Glutamatergic neuron (in vitro differentiated cells): ENCODE measurements around the gene RNPS1. TPM values are rescaled to one million over a fixed set of nuclear protein-coding genes. Genes with fewer than 3 reads are reported as not detected.

Experiments used
- DNase-seq: peaks from one replicate; pipeline ENCODE4 v3.0.0; 2022
- H3K27ac Mint-ChIP-seq: one replicate; pipeline ENCODE4 v1.8.0; 2020; ENCODE audit warnings: mild to moderate bottlenecking, mixed read lengths, inconsistent platforms; ENCODE audit not compliant: unreplicated experiment
- H3K27me3 Mint-ChIP-seq: one replicate; pipeline ENCODE4 v1.8.0; 2020; ENCODE audit warnings: mild to moderate bottlenecking, moderate library complexity, mixed read lengths, inconsistent platforms; ENCODE audit not compliant: unreplicated experiment
- H3K36me3 Mint-ChIP-seq: one replicate; pipeline ENCODE4 v1.8.0; 2020; ENCODE audit warnings: mild to moderate bottlenecking, mixed read lengths, inconsistent platforms; ENCODE audit not compliant: unreplicated experiment
- H3K4me1 Mint-ChIP-seq: one replicate; pipeline ENCODE4 v1.8.0; 2020; ENCODE audit warnings: mild to moderate bottlenecking, low read depth, mixed read lengths, inconsistent platforms; ENCODE audit not compliant: unreplicated experiment
- H3K4me3 Mint-ChIP-seq: one replicate; pipeline ENCODE4 v1.8.0; 2020; ENCODE audit warnings: mild to moderate bottlenecking, mixed read lengths, inconsistent platforms; ENCODE audit not compliant: unreplicated experiment
- H3K9me3 Mint-ChIP-seq: one replicate; pipeline ENCODE4 v1.8.0; 2020; ENCODE audit warnings: mild to moderate bottlenecking, moderate library complexity, mixed read lengths, inconsistent platforms; ENCODE audit not compliant: unreplicated experiment
- CTCF ChIP-seq: fragments of 200-600 bp; sonication (generic); IDR thresholded peaks from one replicate; pipeline ENCODE4 v1.5.0; 2021; ENCODE audit not compliant: partially characterized antibody, unreplicated experiment
- long read RNA-seq: library from polyadenylated mRNA; unstranded; transcript quantifications from one replicate; pipeline ENCODE4 v2.0.0, GENCODE V29; 2020; ENCODE audit not compliant: unreplicated experiment
- total RNA-seq: library from RNA; stranded (reverse); fragmentation: NEBNext Ultra II Directional; extraction: Animal tissue kit (Norgen Biotek cat#: 25700); gene quantifications from one replicate; pipeline ENCODE4 v1.2.1, GENCODE V29; 2021; ENCODE audit not compliant: unreplicated experiment

RNPS1 gene
- 220 TPM for total RNA-seq
- long read RNA-seq, transcript RNPS1-220 (7 exons, 2,037 nt), result major isoform, 46 of 135 reads
- long read RNA-seq, transcript RNPS1-203 (8 exons, 2,069 nt), result minor isoform, 15 of 135 reads
- long read RNA-seq, transcript RNPS1-202 (8 exons, 2,241 nt), result minor isoform, 41 of 135 reads
- long read RNA-seq, transcript RNPS1-221 (1 exons, 1,826 nt), result minor isoform, 5 of 135 reads
- long read RNA-seq, partial matches to known transcripts, result 0 of 135 reads
- long read RNA-seq, other reads (novel, unspliced or antisense), result 21 of 135 reads

- no peak for TF ChIP-seq CTCF
- H3K27me3 Mint-ChIP-seq, result peaks cover 6% of the 10 kb centered on the region
- no peaks in the 10 kb centered on the region for H3K36me3 Mint-ChIP-seq
- peak within 1 kb of the TSS; percentile 90 for H3K4me3 Mint-ChIP-seq
- peaks cover 17% of the 10 kb centered on the region for H3K4me1 Mint-ChIP-seq
- peaks cover 9% of the 10 kb centered on the region for H3K9me3 Mint-ChIP-seq
- DNase-seq, result peak; percentile 97
- H3K27ac Mint-ChIP-seq, result peak within 1 kb of the TSS; percentile 78
These were observed at the start of gene RNPS1 for GRCh38 chr16:2267913-2268666. TSS of gene RNPS1 (minus strand) at chr16:2268126. CDS start at chr16:2264643, 3,483 bp downstream.

- Mint-ChIP-seq H3K9me3 (peaks cover 6% of the 10 kb centered on the region), H3K4me1 (no peaks in the 10 kb centered on the region), H3K27ac (no peak overlapping the region), H3K27me3 (no peaks in the 10 kb centered on the region), H3K36me3 (peaks cover 8% of the 10 kb centered on the region), H3K4me3 (no peak overlapping the region)
- no peak for TF ChIP-seq CTCF
- no peak for DNase-seq
These were observed 49.5 kb upstream of the RNPS1 start for GRCh38 chr16:2317231-2318020.

- TF ChIP-seq CTCF, result no peak
- Mint-ChIP-seq H3K27me3 (peaks cover 2% of the 10 kb centered on the region), H3K27ac (no peak overlapping the region), H3K36me3 (no peaks in the 10 kb centered on the region), H3K9me3 (peaks cover 5% of the 10 kb centered on the region), H3K4me1 (no peaks in the 10 kb centered on the region), H3K4me3 (no peak overlapping the region)
- no peak for DNase-seq
These were observed 40.4 kb upstream of the RNPS1 start for GRCh38 chr16:2308089-2308962.

DNA sequence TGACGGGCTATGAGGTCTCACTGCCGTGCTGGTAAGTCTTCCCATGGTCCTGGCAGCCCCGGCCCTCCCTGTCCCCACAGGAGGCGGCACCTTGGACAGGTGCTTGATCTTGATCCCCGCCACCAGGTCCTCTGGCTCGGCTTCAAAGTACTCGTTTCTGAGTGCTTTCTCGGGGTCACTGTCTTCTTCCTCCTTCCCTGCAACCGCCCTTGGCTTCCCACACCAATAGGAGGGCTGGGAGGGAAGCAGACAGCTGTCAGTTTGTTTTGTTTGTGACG is 31.9 kb upstream of the RNPS1 start:
- Mint-ChIP-seq H3K27me3 (peaks cover 4% of the 10 kb centered on the region), H3K4me3 (no peak overlapping the region), H3K4me1 (no peaks in the 10 kb centered on the region), H3K36me3 (no peaks in the 10 kb centered on the region), H3K27ac (no peak overlapping the region), H3K9me3 (no peaks in the 10 kb centered on the region)
- no peak for DNase-seq
- TF ChIP-seq CTCF, result no peak
